ENCODE results near the gene CD8A. TPM values are rescaled to one million over a fixed set of nuclear protein-coding genes. Genes with fewer than 3 reads are reported as not detected.

CD8A gene
- total RNA-seq, 1 experiment from 2014 or later = 0.18 TPM

DNA sequence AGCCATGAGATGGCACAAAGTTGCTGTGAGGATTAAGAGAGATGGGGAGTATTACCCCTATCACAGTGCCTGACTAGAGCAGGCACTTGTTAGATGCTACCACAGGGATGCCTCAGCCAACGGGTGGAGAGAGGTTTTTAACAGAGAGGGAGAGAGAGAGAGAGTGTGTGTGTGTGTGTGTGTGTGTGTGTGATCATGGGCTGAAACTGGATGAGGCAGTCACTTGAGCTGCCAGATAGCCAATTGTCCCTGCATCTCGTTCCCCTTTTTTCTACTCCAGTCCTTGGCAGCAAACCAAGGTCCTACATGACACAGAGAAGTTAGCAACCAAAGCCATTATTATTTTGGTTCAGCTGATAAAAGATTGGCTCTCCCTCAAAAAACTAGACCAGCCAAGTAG, 3.0 kb downstream of the CD8A start:
- no peak for DNase-seq (ENCODE audit: low read depth, low spot score)
- in situ Hi-C loops (cut with HindIII; ENCODE audit: low pct_unique_long_range_greater_than_20kb, low sequenced_read_pairs) = no loop called here

DNA sequence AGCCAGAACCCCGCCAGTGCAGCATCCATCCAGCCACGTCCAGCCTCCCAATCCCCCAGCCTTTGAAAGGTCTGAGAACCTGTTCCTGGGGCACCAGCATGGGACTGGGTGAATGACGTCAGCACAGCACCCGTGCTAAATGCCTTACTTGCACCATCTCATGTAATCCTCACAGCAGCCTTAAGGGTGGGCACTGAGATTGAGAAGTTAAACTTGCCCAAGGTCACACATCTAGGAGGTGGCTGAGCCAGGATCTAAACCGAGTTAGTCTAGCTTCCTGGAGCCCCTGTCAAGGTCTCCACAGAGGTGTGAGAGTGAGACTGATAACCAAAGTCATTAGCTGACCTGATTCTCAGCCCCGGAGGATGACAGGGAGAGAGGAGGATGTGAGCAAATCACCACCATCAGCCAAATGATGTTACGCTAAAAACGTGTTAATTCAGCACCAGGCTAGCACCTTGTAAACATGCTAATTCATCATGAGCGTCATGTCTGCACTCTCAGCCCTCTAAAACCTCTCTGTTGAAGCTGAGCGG, 4.6 kb downstream of the CD8A start:
- DNase-seq (ENCODE audit: low read depth, low spot score) = no peak
- in situ Hi-C loops (cut with HindIII; ENCODE audit: low pct_unique_long_range_greater_than_20kb, low sequenced_read_pairs) = no loop called here

- in situ Hi-C loops (cut with HindIII; ENCODE audit: low pct_unique_long_range_greater_than_20kb, low sequenced_read_pairs) = no loop called here
- DNase-seq (ENCODE audit: low read depth, low spot score) = no peak
Measured at GRCh38 chr2:86785456-86785855, 5.3 kb downstream of the CD8A start.

DNA sequence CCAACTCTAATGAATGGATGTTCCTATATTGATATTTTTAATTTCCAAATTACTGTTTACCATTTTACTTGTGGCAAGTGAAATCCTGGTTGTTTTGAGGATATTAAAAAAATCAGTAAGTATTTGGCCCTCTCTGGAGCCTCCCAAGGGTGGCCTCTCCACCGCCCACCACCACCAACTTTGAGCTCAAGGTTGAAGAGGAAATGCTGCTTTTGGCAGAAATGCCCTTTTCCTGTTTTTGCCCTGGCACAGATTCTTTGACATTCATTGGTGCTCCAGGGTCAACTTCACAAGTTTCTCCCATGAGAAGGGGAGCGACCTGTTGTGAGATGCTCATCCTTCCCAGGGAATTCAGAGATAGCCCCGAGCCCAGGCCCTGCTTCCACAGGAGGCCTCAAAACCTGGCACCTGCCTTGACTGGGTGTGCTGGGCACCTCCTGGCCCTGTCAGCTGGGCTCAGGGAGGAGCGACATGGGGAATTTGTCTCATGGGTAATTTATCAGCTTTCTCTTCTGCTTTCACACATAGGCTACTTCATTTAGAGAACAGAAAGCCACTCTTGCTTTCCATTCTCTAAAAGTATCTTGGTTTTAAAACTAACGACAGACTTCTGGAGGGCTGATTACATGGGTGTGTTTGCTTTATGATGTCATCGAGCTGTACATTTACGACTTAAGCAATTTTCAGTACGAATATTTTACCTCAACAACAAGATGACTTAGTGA, 6.9 kb downstream of the CD8A start:
- in situ Hi-C loops (cut with HindIII; ENCODE audit: low pct_unique_long_range_greater_than_20kb, low sequenced_read_pairs) = no loop called here
- no peak for DNase-seq (ENCODE audit: low read depth, low spot score)

DNA sequence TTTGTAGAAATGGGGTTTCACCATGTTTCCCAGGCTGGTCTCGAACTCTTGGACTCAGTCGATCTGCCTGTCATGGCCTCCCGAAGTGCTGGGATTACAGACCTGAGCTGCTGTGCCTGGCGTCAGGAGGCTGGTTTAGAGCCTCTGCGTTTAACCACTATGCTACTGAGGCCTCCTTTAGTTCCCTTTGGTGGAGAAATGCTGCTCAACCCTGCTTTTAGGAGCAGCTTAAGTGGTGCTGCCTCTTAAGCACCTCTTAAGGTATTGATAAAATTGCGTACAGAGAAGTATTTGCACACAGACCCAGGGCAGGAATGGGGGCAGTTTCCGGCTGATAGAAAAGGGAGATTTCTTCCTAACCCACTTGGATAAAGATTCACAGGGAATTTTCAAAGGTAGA, 8.0 kb downstream of the CD8A start:
- DNase-seq (ENCODE audit: low read depth, low spot score) = no peak
- in situ Hi-C loops (cut with HindIII; ENCODE audit: low pct_unique_long_range_greater_than_20kb, low sequenced_read_pairs) = no loop called here

DNA sequence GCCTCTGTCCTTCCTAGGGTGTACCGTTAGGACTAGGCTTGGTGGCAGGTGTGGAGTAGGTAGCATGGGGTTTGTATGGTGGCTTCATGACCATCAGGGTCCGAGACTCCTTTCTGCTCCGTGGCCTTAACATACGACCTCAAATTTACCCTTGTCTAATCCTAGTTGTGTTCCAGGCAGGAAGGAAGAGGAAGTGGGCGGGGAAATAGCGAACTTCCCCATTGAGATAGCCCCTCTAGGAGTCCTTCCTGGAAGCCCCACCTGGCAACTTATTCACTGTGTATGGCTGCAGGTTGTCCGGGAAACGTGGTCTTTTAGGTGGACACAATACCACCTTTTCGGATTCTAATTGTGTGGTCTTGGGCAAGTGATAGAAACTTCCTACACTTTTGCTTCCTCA, 9.3 kb downstream of the CD8A start:
- no peak for DNase-seq (ENCODE audit: low read depth, low spot score)
- in situ Hi-C loops (cut with HindIII; ENCODE audit: low pct_unique_long_range_greater_than_20kb, low sequenced_read_pairs) = no loop called here

DNA sequence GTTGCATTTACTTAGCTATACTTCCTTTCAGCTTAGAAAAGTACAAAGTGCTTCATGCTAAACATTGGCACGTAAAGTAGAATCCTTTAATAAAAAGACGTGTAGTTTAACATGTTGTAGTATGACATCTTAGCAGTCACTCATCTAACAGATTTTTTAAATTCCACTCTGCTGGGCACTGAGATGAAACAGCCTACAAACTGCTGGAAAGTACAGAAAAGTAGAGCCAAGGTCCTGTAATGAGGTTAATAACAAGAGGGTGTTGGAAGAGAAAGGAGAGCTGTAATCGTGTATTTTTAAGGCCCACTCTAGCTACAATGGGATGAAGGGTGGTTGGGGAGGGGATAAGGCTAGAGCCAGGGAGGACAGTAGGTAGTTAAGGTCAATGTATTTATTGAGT, 10.7 kb downstream of the CD8A start:
- DNase-seq (ENCODE audit: low read depth, low spot score) = no peak
- in situ Hi-C loops (cut with HindIII; ENCODE audit: low pct_unique_long_range_greater_than_20kb, low sequenced_read_pairs) = no loop called here

DNA sequence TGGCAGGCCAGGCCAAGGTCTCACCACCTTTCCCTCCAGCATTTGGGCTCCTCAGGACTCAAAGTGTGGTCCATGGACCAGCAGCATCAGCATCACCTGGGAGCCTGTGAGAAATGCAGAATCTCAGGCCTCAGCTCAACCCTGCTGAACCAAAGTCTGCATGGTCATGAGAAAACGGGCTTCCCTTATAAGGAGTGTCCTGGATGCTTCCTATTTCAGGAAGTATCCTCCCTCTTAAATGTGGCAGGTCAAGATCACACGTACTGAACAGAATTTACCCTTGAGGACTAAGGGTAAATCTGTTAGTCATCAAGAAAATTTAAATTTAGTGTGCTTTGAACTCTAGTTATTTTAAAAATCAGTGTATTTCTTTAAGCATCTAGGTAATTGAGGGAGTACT, 11.8 kb downstream of the CD8A start:
- in situ Hi-C loops (cut with HindIII; ENCODE audit: low pct_unique_long_range_greater_than_20kb, low sequenced_read_pairs) = no loop called here
- DNase-seq (ENCODE audit: low read depth, low spot score) = no peak

- DNase-seq (ENCODE audit: low read depth, low spot score) = no peak
- in situ Hi-C loops (cut with HindIII; ENCODE audit: low pct_unique_long_range_greater_than_20kb, low sequenced_read_pairs) = no loop called here
Measured at GRCh38 chr2:86776532-86776931, 14.2 kb downstream of the CD8A start.

DNA sequence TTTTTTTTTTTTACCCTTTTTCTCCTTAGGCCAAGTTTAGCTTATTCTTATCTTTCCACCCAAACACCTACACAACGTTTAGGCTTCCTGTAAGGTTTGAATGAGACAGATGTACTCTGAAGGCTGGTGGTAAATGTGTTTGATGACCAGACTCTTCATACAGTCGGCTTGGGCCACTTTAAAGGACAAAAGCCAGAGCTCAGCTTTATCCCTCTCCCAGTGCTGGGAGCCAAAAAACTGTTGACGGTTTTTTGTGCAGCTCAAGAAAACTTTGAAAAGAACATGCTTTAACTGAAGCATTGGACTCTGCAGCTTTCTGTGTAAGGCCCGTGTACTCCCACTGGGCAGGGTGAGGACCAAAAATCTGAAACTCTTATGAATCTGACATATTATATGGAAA, 15.4 kb downstream of the CD8A start:
- DNase-seq (ENCODE audit: low read depth, low spot score) = no peak
- in situ Hi-C loops (cut with HindIII; ENCODE audit: low pct_unique_long_range_greater_than_20kb, low sequenced_read_pairs) = no loop called here

- no peak for DNase-seq (ENCODE audit: low read depth, low spot score)
- in situ Hi-C loops (cut with HindIII; ENCODE audit: low pct_unique_long_range_greater_than_20kb, low sequenced_read_pairs) = no loop called here
Measured at GRCh38 chr2:86774862-86775261, 15.9 kb downstream of the CD8A start.

DNA sequence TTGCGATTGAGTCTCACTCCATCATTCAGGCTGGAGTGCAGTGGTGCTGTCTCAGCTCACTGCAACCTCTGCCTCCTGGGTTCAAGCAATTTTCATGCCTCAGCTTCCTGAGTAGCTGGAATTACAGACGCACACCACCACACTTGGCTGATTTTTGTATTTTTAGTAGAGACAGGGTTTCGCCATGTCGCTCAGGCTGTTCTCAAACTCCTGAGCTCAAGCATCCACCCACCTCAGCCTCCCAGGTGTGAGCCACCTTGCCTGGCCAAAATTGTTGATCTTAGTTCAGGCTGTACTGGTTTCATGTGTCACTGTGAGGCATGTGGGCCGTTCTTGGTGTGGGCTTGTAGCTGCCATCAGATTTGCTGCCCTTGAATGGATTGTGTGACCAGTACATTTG, 18.1 kb downstream of the CD8A start:
- DNase-seq (ENCODE audit: low read depth, low spot score) = no peak

DNA sequence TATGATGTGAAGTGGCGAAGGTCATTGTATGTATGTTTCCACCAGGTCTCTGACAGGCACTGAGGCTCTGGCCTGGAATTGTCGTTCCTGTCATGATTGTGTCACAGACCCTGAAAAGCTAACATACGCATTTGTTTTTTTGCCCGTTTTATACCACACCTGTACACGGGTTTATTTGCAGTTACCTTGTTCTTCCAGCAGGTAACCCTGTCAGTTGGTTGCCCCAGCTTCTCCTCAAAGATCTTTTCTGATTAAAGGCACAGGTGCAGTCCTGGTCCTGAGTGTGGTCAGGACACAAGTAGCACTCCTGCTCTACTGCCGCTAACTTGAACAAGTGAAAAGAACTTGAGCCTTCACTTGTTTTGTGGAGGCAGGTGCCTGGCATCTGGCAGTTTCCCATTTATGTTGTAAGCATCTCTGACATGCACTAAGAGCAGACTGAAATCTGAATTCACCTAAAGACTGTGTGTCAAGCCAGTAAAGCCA, 19.9 kb downstream of the CD8A start:
- no peak for DNase-seq (ENCODE audit: low read depth, low spot score)
- in situ Hi-C loops (cut with HindIII; ENCODE audit: low pct_unique_long_range_greater_than_20kb, low sequenced_read_pairs) = no loop called here

More for the DNA sequence above, 18.1 kb downstream of the CD8A start:
- in situ Hi-C loops (cut with HindIII; ENCODE audit: low pct_unique_long_range_greater_than_20kb, low sequenced_read_pairs) = no loop called here

GRCh38 chr2:86769838-86770237, 20.9 kb downstream of the CD8A start:
- in situ Hi-C loops (cut with HindIII; ENCODE audit: low pct_unique_long_range_greater_than_20kb, low sequenced_read_pairs) = no loop called here

GRCh38 chr2:86768189-86768949, 22.3 kb downstream of the CD8A start:
- in situ Hi-C loops (cut with HindIII; ENCODE audit: low pct_unique_long_range_greater_than_20kb, low sequenced_read_pairs) = no loop called here
- DNase-seq (ENCODE audit: low read depth, low spot score) = no peak

More at GRCh38 chr2:86769838-86770237, 20.9 kb downstream of the CD8A start:
- no peak for DNase-seq (ENCODE audit: low read depth, low spot score)

DNA sequence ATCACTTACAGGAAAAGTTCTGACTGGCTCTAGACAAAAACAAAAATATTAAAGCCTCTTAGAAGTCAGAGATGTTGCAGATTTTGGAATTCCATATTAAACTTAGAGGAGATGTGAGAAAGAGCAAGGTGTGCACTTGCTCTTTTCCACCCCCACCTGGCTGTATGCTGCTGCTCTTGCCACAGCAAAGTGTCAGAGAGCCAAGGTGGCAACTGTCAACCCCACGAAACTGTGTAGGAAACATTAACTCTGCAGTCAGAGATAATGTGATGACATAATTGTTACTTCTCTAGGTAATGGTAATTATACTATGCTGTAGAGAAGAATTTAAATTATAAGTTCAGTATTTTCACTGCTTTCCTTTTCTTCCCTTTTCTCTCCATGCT, 25.4 kb downstream of the CD8A start:
- no peak for DNase-seq (ENCODE audit: low read depth, low spot score)
- in situ Hi-C loops (cut with HindIII; ENCODE audit: low pct_unique_long_range_greater_than_20kb, low sequenced_read_pairs) = no loop called here

- peak; percentile 84 for DNase-seq (ENCODE audit: low read depth, low spot score)
- in situ Hi-C loops (cut with HindIII; ENCODE audit: low pct_unique_long_range_greater_than_20kb, low sequenced_read_pairs) = no loop called here
Measured at GRCh38 chr2:86764661-86765309, 25.9 kb downstream of the CD8A start.

- DNase-seq (ENCODE audit: low read depth, low spot score) = no peak
- in situ Hi-C loops (cut with HindIII; ENCODE audit: low pct_unique_long_range_greater_than_20kb, low sequenced_read_pairs) = no loop called here
Measured at GRCh38 chr2:86760371-86760770, 30.3 kb downstream of the CD8A start.
